GM18861 (cell line): ENCODE data around the gene ZNF609.
A peak's percentile ranks its signal among the peaks of the same experiment; 100 is the strongest.
"Not testable (repeated sequence)": the region's sequence is repeated elsewhere in the genome, so short reads cannot be mapped to it uniquely, and the experiment has no call there.

Experiments
- ATAC-seq: cut with Tn5 transposase; IDR thresholded peaks from one replicate; pipeline ENCODE4 v1.9.1; 2021; ENCODE audit not compliant: unreplicated experiment

Gene ZNF609

DNA sequence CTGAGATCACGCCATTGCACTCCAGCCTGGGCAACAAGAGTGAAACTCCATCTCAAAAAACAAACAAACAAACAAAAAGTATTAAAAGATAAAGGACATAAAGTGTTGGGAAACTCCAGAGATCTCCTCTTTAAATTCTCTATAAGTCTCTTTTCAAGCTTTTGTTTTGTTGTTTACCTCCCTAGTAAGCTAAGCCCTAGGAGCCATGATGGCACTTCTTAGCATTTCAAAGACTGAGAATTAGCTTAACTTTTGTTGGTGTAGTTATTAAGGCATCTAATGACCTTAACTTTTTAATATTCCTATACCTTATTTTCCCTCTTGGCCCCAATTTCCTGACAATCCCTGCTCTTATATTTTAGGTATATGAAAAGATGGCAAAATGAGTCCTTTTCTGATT is 157.3 kb downstream of the ZNF609 start:
- no peak for ATAC-seq

DNA sequence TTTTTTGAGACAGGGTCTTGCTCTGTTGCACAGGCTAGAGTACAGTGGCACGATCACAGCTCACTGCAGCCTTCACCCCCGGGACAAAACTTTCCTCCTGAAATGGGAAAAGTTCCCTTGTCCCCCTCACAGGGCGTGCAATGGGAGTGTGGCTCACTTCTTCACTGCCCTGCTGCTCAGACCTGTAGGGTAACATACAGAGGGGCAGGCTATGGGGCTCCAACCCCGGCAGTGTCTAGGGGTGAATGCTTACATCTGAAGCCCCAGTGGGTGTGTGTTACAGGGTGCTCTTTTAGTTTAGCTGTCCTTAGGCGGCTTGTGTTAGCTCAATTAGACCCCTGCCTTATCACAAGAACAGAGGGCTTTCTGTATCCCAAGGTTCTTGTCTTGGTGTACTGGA is 157.8 kb downstream of the ZNF609 start:
- ATAC-seq = no peak

DNA sequence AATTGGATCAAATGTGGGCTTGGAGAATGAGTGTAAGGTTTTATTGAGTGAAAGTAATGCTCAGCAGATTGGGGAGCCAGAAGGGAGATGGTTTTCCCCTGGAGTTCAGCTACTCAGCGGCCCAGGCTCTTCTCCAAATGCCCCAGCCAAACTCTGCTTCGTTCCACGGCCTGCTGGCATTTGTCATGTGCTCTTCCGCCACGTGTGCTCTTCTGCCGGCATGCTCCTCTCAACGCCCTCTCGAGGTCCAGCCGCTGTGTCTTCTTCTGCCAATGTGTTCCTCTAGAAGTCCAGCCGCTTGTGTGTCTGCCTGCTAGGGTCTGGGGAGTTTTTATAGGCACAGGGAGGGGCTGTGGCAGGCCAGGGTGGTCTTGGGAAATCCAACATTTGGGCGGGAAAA is 158.2 kb downstream of the ZNF609 start:
- ATAC-seq = no peak

DNA sequence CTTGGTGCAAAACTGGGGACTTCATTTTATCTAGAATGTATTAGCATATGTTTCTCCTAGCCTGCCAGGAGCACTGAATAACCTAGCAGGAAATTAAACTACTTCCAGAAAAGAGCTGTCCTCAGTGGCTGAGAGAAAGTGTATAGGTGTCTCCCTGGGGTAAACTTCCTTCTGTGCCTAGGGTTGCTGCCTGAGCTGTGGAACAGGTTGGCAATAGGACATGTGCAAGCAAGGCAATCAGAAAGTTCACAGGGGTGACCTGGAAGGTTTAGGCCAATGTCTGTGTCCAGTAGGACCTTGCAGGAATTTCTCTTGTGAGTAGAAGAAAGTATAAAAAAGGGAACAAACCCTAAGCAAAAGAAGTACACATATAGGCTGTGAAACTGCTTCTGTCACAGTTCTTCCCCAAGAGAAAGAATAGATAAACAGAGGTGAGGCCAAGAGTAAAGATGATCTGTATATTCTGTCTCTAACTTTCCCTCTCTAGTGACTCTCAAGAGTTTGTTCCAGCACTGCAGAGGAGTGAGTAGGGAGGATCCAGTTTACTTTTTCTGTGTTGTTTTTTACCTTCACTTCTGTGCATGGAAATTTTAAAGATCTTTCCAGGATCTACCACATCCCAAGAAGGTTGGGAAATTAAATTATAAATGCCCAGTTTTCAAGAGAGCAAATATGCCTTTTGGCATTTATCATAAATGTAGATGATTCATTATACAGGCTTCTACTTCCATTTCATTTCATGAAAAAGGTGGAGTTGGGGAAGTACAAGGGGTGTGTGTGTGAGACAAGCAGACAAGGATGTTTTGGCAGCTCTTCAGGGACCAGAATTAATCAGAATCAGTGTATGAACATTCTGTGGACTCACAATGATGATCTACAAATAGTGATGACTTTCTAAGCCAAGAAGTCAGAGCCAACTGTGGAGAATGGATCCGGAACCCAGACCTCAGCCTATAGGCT is 159.8 kb downstream of the ZNF609 start:
- no peak for ATAC-seq

DNA sequence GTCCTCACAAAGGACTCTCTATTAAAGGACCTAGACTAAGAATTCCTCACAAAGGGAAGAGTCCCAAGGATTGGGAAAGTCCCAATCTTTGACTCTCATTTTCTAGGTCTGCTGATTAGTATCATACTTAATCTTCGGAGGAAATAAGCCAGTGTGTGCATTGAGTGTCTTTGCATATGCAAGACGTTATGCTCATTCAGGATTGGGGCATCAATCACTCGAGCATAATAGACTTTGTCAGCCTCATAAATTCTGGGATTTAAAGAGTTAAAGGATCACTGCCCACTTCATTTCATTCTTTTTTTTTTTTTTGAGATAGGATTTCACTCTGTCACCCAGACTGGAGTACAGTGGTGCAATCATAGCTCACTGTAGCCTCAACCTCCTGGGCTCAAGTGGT is 160.7 kb downstream of the ZNF609 start:
- no peak for ATAC-seq

DNA sequence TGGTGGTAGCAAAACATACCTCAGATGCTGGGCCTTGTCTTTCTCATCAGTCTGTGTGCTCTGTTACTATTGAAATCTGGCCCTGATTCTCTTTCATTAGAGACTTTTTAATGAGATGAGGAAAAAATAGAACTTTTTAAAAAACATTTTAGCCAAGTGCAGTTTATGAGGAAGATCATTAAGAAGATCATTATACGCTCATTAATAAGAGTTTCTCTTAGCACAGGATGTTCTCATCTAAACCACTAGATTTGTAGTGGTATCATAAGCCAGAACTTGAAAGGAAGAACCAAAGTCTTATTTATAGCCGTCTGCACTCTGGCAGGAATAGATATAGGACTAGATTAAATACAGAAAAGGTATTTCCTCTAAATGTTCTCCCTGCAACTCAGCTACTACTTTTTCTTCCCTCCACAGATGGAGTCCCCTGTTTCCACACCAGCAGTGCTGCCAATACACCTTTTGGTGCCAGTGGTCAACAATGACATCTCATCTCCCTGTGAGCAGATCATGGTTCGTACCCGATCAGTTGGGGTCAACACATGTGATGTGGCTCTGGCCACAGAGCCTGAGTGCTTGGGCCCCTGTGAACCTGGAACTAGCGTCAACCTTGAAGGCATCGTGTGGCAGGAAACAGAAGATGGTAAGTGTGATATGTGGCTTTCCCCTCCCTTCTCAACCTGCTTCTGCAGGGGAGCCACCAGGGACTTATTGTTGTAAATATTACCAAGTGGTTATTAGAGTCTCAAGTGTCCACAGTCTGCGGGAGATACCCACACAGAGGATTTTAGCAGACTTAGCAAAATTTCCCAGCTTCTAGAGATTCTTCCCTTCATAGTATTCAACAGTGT is 162.3 kb downstream of the ZNF609 start:
- ATAC-seq = peak; percentile 74

DNA sequence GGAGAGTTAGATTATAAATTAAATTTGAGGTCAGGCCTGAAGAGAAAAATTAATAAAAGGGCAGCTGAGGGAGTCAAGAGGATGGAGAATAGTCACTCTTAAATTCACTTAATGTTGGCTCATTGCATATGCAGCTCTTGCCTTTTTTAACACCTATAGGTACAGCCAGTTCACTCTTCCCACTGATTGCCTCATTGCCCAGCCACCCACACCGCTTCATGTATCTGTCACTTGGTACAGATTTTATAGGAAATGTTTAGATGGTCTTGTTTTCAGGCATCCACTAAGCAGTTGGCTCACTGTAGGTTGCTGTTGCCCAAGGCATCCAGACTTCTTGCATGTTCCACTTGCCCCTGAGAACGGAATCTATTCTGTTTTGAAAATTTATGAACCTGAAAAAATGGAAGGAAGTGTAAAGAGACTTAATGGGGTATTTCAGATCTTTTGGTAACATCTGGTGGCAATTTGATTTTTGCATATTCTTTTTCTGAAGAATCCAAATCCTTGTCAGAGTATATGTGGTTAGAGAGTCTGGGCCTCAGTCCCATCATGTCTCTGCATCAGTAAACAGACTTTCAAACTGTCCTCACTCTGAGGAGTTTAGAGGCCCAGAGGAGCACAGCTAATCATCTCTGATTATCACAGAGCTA is 163.1 kb downstream of the ZNF609 start:
- no peak for ATAC-seq

DNA sequence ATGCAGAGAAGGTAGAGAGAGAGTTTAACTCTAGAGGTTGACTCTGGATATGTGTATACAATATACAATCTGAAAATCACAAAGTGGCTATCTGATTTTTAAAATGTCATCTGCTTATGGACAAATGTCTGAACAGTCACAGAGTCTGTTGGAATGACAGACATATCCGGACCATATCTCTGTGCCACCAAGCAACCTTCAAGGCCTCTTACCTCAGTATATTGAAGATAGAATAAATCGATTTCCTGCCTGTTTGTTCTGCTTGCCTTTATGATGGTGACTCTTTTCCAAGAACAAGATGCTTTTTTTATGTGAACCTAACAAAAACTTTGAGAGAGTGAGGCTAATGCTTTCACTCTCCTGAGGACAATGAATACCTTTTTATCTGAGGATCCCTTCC is 163.9 kb downstream of the ZNF609 start:
- ATAC-seq = no peak

DNA sequence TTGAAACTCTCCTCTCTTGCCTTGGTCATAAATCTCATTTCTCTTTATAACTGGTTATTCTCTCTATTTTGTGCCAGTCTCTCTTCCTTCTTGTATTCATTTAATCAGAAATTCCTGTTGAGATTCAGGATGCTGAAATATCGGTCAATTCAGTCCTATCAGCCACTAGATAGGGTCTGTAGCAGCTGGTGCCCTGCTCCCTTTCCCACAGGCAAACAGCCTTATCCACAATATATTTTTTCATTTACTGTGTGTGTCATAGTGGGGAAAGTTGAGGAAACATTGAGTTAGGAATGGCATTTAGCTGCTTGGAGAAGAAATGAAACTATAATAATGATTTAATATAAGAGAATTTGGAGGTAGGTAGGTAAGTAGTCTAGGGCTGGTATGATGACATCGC is 168.7 kb downstream of the ZNF609 start:
- no peak for ATAC-seq

DNA sequence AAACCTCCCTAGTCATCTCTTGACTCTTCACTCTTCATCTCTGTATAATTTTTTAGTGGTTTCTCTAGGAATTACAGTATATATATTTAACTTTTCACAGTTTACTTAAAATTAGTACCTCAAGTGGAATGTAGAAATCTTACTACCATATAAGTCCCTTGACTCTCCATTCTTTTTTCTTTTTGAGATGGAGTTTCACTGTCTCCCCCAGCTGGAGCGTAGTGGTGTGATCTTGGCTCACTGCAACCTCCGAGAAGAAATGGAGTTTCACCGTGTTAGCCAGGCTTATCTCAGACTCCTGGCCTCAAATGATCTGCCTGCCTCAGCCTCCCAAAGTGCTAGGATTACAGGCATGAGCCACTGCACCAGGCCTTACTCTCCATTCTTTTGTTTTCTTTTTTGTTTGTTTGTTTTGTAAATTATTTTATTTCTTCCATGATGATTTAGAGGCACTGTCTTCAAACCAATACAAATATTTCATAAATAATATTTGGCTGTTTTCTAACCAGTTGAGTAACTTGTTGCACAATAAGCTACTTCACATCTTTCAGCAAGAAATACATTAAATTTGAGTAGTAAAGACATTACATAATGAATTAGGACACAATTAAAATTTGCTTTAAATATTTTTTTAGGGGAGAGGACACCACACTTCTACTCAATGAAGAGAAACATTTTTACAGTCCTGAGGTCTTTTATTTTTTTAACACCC is 170.2 kb downstream of the ZNF609 start:
- ATAC-seq = no peak

DNA sequence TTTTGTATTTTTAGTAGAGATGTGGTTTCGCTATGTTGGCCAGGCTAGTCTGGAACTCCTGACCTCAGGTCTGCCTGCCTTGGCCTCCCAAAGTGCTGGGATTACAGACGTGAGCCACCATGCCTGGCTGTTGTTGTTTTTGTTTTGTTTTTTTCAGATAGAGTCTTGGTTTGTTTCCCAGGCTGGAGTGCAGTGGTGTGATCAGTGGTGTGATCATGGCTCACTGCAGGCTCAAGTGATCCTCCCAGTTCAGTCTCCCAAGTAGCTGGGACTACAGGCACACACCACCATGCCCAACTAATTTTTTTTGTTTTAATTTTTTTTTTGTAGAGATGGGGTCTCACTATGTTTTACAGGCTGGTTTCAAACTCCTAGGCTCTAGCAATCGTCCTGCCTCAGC is 172.3 kb downstream of the ZNF609 start:
- ATAC-seq = not testable (repeated sequence)

DNA sequence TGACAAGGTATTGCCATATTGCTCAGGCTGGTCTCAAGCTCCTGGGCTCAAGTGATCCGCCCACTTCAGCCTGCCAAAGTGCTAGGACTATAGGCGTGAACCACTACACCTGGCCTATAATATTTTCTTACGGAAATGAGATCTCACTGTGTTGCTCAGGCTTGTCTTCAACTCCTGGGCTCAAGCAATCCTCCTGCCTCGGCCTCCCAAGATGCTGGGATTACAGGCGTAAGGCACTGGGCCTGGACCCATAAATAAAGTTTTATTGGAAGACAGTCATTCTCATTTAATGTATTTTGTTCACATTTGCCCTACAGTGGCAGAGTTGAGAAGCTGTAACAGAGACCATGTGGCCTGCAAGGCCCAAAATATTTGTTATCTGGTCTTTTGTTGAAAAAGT is 173.0 kb downstream of the ZNF609 start:
- ATAC-seq = no peak

DNA sequence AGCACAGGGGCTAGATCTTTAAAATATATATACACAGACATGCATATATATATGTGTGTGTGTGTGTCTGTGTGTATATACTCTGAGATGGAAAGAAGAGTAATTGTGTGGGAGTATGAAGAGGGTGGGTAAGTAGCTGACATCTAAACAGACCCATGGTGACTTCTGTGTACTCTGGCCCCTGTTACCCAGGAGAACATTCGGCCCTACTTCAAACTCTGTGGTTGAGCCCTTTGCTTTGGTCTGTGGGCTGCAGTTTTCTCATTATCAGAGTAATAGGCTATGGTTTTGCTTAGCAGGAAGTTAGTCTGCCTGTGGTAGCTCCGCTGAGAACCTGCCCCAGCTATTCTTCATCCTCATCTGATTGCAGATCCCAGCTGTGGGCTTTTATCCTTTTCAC is 173.6 kb downstream of the ZNF609 start:
- peak; percentile 62 for ATAC-seq

DNA sequence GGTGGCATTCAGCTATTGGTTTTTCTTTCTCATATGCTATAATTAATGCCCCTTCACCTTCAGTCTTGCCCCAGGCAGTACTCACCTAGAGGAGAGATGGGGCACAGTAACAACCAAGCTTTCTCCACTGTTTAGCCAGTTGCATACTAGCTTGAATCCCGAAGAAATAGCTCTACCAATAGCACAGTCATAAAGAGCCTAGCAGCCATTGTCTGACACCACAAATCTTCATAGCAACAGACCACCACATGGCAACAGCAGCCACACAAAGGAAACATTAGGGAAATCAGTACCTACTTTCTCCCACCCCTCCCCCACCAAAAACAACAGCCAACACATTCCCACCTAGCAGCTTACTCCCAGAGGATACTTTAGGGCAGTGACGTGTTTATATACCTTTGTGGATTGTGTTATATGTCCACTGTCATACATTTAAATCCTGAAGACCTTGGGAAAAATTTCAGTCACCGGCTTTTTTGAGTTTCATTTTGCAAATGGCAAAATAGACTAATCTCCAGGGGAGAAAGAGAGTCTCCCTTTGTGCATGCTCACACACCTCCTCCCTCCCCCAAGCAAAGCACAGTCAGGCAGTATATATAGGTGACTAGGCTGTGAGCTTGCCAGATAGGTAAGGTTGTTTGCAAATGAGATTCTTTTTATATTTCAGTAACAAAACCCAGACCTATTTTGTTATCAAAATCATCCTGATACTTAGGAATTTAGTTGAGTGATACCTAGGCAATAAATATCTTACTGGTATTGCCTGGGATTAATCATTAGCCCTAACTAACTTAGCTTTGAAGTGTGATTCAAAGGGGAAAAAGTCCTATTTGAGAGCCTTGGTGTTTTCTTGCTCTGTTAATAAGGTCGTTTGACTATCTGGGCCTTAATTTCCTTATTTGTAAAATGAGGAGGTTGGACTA is 174.5 kb downstream of the ZNF609 start:
- peak; percentile 37 for ATAC-seq

DNA sequence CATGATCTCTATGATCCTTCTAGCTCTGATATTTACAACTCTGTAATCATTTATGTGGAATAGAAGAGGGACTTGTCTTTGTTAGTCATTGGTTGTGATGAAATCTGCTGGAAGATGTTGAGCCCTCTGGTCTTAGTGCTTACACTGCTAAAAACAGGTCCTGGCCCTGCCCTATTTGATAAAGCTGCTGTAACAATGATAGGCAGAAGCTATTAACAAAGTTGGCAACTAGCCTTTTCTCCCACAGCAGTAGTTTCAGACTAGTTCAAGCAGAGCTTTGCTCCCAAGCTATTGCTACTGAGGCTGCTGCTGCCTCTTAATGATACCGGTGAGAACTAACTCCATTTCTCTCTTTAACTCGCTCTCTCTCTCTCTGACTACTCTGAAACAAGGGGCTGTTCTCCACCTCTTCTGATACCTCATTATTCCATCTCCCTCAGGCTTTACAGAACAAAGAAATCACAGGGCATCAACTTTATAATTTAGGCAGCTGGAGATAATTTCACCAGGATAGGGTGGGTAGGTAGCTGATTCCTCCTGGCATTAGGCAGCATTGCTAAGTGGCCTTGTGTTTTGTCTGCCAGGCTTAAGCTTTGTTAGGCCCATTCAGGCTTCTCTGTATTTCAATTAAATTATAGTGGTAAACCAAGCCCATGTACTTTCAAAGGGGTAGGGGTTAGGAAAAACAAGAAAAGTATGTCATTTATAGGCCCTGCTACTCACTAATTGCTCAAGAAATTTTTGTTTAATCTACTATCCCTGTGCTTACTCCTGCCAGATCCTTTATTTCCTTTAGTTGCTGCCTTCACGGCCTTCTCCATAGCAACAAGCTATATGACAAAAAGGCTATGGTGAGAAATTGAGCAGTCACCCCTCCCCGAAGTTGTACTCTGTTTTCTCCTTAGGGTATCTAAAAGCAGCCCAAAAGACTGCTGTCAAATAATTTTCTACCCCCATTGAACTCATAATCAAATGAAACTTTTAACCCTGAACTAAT is 175.4 kb downstream of the ZNF609 start:
- ATAC-seq = peak; percentile 9

DNA sequence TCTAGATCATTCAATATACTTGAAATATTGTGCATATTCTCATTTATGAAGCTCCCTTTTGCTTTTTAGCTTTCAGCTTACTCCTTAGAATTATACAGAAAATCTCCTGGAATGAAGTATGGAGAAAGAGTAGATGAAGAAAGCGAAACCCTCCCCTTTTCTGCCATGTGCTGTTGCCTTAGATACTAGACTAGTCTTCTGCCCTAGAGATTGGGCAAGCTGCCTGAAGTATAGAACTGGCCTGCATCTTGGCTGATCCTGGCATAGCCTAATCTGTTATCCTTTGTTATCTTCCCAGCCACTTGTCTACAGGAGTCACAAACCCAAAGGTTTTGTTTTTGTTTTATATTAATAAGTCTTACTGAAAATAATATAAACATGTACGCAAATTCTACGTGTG is 176.2 kb downstream of the ZNF609 start:
- no peak for ATAC-seq

DNA sequence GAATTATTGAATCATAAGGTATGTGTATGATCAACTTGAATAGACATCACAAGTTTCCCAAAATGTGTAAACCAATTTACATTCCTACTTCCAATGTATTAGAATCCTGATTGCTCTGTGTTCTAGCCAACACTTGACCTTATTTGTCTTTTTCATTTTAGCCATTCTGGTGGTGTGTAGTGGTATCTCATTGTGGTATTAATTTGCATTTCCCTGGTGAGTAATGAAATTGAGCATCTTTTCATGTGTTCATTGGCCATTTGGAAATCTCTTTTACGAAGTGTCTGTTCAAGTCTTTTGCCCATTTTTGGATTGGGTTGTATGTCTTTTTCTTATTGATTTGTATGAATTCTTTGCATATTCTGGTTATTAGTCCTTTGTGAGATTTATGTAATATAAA is 177.0 kb downstream of the ZNF609 start:
- ATAC-seq = no peak

DNA sequence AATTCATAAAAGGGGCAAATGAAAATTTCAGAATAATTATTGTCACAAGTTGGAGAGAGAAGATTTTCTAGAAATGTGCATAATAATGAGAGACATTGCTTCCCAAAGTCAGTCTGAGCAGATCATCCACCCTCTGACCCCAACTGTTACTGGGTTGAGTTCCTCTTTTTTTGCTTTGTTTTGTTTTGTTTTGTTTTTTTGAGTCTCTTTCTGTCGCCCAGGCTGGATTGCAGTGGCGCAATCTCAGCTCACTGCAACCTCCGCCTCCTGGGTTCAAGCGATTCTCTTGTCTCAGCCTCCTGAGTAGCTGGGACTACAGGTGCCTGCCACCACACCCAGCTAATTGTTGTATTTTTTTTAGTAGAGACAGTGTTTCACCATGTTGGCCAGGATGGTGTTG is 179.4 kb downstream of the ZNF609 start:
- ATAC-seq = not testable (repeated sequence)
